ENCODE measurements around the gene MAU2.

MAU2 gene

GRCh38 chr19:19399733-19400433 lies 79.3 kb downstream of the MAU2 start:
- H3K79me2 ChIP-seq (ENCODE audit: low read length), result peaks cover 47% of the 10 kb centered on the region
- H2AFZ ChIP-seq (ENCODE audit: low read depth, low read length), result no peak overlapping the region
- no peaks in the 10 kb centered on the region for H3K4me1 ChIP-seq (ENCODE audit: low read length)
- TF ChIP-seq CTCF (IDR thresholded peaks at IDR 0.05; ENCODE audit: low read depth, low read length) (no peak), EZH2phosphoT487 (IDR thresholded peaks at IDR 0.05; ENCODE audit: low read depth) (no peak)
- H4K20me1 ChIP-seq (ENCODE audit: insufficient read depth, low read length), result peaks cover 16% of the 10 kb centered on the region; the same call in 1 of the 2 replicates
- H3K27ac ChIP-seq (ENCODE audit: low read length), result no peak overlapping the region
- H3K9ac ChIP-seq (ENCODE audit: low read length), result no peak overlapping the region
- H3K36me3 ChIP-seq (replicated peaks; ENCODE audit: low read depth, low read length), result no peaks in the 10 kb centered on the region
- no peak overlapping the region for H3K4me2 ChIP-seq (ENCODE audit: low read length)
- no peaks in the 10 kb centered on the region for H3K27me3 ChIP-seq (ENCODE audit: low read depth, low read length)
- H3K4me3 ChIP-seq (ENCODE audit: low read length), result no peak overlapping the region
- H3K9me3 ChIP-seq (ENCODE audit: insufficient read depth, low read length), result no peaks in the 10 kb centered on the region

- no peaks in the 10 kb centered on the region for H3K27me3 ChIP-seq (ENCODE audit: low read depth, low read length)
- peaks cover 25% of the 10 kb centered on the region for H4K20me1 ChIP-seq (ENCODE audit: insufficient read depth, low read length)
- H2AFZ ChIP-seq (ENCODE audit: low read depth, low read length), result no peak overlapping the region
- no peaks in the 10 kb centered on the region for H3K9me3 ChIP-seq (ENCODE audit: insufficient read depth, low read length)
- TF ChIP-seq CTCF (IDR thresholded peaks at IDR 0.05; ENCODE audit: low read depth, low read length), result no peak
- no peak for TF ChIP-seq EZH2phosphoT487 (IDR thresholded peaks at IDR 0.05; ENCODE audit: low read depth)
- H3K27ac ChIP-seq (ENCODE audit: low read length), result no peak overlapping the region
- H3K79me2 ChIP-seq (ENCODE audit: low read length), result peaks cover 41% of the 10 kb centered on the region
- peaks cover 16% of the 10 kb centered on the region for H3K4me1 ChIP-seq (ENCODE audit: low read length)
- H3K9ac ChIP-seq (ENCODE audit: low read length), result no peak overlapping the region
- H3K4me3 ChIP-seq (ENCODE audit: low read length), result no peak overlapping the region
- H3K4me2 ChIP-seq (ENCODE audit: low read length), result no peak overlapping the region
- no peaks in the 10 kb centered on the region for H3K36me3 ChIP-seq (replicated peaks; ENCODE audit: low read depth, low read length)
These were observed 82.2 kb downstream of the MAU2 start for GRCh38 chr19:19402656-19403372.

GRCh38 chr19:19403373-19403901 lies 82.8 kb downstream of the MAU2 start:
- Histone ChIP-seq H3K36me3 (replicated peaks; ENCODE audit: low read depth, low read length) (no peaks in the 10 kb centered on the region), H3K4me3 (ENCODE audit: low read length) (no peak overlapping the region), H3K4me1 (ENCODE audit: low read length) (peaks cover 17% of the 10 kb centered on the region), H3K27ac (ENCODE audit: low read length) (no peak overlapping the region), H3K9ac (ENCODE audit: low read length) (no peak overlapping the region), H3K9me3 (ENCODE audit: insufficient read depth, low read length) (no peaks in the 10 kb centered on the region), H3K79me2 (ENCODE audit: low read length) (peaks cover 47% of the 10 kb centered on the region), H3K27me3 (ENCODE audit: low read depth, low read length) (no peaks in the 10 kb centered on the region), H4K20me1 (ENCODE audit: insufficient read depth, low read length) (peaks cover 32% of the 10 kb centered on the region), H3K4me2 (ENCODE audit: low read length) (no peak overlapping the region), H2AFZ (ENCODE audit: low read depth, low read length) (no peak overlapping the region)
- TF ChIP-seq EZH2phosphoT487 (IDR thresholded peaks at IDR 0.05; ENCODE audit: low read depth), result no peak
- TF ChIP-seq CTCF (IDR thresholded peaks at IDR 0.05; ENCODE audit: low read depth, low read length), result no peak

Measured in OCI-LY3 (cell line).